Activated naive CD4-positive, alpha-beta T cell treated with anti-CD3 and anti-CD28 coated beads, Interleukin-2, amount 50 U/mL, for 72 hours (primary cell): ENCODE results near the gene ACO1. TPM values are rescaled to one million over a fixed set of nuclear protein-coding genes. Genes with fewer than 3 reads are reported as not detected.

Experiments used
- ATAC-seq, 2 donors: fragments of 150-1000 bp; cut with Tn5 transposase; 2 replicates each; pipeline ENCODE4 v1.10.0; 2021; ENCODE audit warnings: mild to moderate bottlenecking in 2 of 2, moderate library complexity in 2 of 2
- DNase-seq, 2 donors: peaks; one replicate each; pipeline ENCODE4 v3.0.0; 2021 to 2022; ENCODE audit warnings: low spot score in 2 of 2
- H3K27ac Mint-ChIP-seq, 2 donors: one replicate each; pipeline ENCODE4 v1.8.0; 2022; ENCODE audit warnings: mild to moderate bottlenecking in 2 of 2, mixed read lengths in 2 of 2
- H3K36me3 Mint-ChIP-seq, 2 donors: one replicate each; pipeline ENCODE4 v1.8.0; 2022; ENCODE audit warnings: mixed read lengths in 2 of 2
- H3K9me3 Mint-ChIP-seq, 2 donors: one replicate each; pipeline ENCODE4 v1.8.0; 2022; ENCODE audit warnings: mixed read lengths in 2 of 2
- total RNA-seq, 2 donors: library from RNA; stranded (reverse); gene quantifications; one replicate each; pipeline ENCODE4 v1.2.3, GENCODE V29; 2022

Gene ACO1
- total RNA-seq, 2 donors from 2014 or later: 9.9 to 16.7 TPM

DNA sequence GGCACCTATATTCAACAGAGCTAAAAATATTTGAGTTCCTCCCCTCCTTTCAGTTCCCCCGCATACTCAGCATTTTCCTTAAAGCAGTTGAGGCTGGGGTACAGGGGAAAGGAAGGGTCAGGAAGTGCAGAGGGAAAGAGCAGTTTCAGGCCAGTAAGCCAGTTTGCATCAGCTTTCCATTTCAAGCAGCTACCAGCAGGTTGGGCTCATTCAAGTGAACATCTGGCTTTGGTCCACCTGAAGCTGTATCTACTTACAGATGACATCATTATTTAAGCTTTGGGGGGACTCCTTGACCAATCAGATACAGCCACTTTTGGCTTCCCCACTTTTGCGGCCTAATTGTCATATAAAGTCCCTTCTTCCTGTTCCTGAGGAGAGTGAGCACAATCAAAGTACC, 8.2 kb upstream of the ACO1 start:
- no peak overlapping the region for H3K27ac Mint-ChIP-seq
- H3K36me3 Mint-ChIP-seq: no peaks in the 10 kb centered on the region
- H3K9me3 Mint-ChIP-seq: no peaks in the 10 kb centered on the region
- DNase-seq (no peak), ATAC-seq (no peak)

DNA sequence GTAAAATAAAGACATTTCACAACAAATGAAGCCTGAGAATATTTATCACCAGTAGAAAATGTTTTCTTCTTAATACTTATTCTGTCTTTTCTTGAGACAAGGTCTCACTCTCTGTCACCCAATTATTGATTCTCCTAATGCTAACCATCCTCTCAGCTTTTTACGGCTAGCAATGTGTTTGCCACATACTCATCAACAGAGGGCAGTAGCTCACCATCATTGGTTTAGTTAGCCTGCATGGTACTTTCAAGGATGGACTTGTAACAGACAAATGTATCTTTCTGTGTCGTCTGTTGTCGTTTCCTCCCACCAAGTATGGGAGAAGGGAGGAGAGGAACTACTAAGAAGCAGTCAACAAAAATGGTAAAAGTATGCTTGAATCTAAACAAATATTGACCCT, 5.9 kb upstream of the ACO1 start:
- ATAC-seq (peak; percentile 77 to 83), DNase-seq (peak in 1 of 2 donors; percentile 39)

DNA sequence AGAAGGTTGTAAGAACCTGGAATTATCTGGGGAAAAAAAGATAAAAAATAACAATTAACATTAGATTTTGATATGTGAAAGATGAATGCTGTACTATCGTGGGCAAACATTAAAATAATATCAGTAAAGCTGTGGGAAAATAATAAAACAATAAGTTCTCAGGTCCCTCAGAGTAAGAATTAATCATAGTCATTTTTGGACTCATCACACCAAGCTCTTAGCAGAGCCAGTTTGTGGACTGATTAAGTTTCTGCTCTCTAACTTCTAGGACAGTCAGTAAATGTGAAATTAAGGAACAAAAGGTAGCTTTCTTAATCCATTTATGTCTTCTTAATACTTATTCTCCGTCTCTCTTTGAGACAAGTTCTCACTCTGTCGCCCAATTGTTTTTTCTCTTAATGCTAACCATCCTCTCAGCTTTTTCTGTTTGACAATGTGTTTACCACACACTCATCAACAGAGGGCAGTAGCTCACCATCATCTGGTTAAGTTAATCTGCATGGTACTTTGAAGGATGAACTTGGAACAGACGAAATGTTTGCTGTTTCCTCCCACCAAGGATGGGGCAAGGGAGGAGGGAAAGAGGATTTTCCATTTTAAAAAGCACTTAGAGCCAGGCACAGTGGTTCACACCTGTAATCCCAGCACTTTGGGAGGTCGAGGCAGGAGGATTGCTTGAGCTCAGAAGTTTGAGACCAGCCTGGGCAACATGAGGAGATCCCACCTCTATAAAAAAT, 5.3 kb upstream of the ACO1 start:
- ATAC-seq: peak; percentile 77 to 84
- no peaks in the 10 kb centered on the region for H3K9me3 Mint-ChIP-seq
- no peaks in the 10 kb centered on the region for H3K36me3 Mint-ChIP-seq
- peak in 1 of 2 donors; percentile 48 for DNase-seq
- H3K27ac Mint-ChIP-seq: no peak overlapping the region

More for the DNA sequence above, 5.9 kb upstream of the ACO1 start:
- H3K27ac Mint-ChIP-seq: no peak overlapping the region
- no peaks in the 10 kb centered on the region for H3K36me3 Mint-ChIP-seq
- H3K9me3 Mint-ChIP-seq: no peaks in the 10 kb centered on the region

DNA sequence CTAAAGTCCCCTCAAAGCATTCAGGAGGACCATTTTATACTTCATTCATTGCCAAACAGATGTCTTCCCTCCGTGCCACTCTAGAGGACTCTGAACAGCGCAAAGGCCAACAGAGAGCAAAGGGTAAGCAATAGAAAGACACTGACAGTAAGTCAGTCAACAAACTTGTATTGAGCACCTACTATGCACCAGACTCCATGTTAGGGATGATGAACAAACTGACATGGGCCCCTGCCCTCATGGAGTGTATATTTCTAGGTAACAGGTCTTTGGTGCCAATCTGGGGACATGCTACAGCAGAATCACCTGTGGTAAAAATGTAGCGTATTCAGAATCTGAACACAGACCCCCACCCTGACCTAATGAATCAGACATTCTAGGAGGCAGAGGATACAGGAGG, 3.5 kb upstream of the ACO1 start:
- no peak overlapping the region for H3K27ac Mint-ChIP-seq
- DNase-seq (no peak), ATAC-seq (no peak)
- H3K9me3 Mint-ChIP-seq: no peaks in the 10 kb centered on the region
- H3K36me3 Mint-ChIP-seq: no peaks in the 10 kb centered on the region

DNA sequence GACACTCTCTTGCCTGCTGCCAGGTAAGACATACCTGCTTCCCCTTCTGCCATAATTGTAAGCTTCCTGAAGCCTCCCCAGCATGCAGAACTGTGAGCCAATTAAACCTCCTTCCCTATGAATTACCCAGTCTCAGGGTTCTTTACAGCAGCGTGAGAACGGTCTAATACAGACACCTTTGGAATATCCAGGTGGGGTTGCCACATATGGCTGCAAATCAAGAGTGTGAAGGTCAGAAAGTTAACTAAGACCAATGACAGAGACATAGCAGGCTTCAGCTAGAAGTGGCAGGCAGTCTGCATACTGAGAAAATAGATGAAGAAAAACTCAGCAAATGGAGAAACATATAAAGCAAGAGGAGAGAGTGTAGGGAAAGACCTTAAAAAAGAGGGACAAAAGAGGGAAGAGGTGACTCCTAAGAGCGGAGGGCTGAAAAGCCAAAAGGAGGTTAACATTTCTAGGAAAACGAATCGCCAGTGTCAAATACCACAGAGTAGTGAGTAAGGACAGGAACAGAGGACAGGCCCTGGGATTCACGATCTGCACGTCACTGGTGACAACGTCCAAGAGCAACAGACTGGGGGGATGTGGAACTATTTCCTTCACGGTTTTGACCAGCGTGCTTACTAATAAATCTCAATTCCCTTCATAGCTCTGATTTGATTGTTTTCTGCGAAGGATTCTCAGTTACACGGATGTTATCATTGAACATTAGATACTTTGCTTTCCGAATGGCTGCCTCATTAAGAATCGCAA, 1.7 kb upstream of the ACO1 start:
- ATAC-seq (no peak), DNase-seq (no peak)
- H3K27ac Mint-ChIP-seq: no peak overlapping the region

DNA sequence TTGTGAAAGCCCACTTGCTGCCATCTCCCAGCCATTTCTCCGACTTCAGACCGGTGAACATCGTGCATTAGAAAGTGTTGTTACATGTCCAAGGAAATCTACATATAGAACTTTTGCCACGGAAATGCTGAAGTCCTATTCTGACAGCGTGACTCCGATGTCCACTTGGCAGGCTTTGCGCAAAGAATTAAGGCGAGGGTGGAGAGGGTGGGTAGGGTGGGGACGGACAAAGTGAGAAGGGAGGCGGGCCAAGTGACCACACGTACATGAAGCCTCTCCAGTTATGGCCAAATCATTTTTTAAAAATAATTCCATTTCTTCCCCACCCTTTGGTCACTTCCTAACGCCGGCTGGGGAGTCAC, 460 bp upstream of the ACO1 start:
- Mint-ChIP-seq H3K9me3 (no peaks in the 10 kb centered on the region), H3K27ac (no peak overlapping the region), H3K36me3 (no peaks in the 10 kb centered on the region)
- DNase-seq (no peak), ATAC-seq (no peak)

More for the DNA sequence above, 1.7 kb upstream of the ACO1 start:
- no peaks in the 10 kb centered on the region for H3K9me3 Mint-ChIP-seq
- H3K36me3 Mint-ChIP-seq: no peaks in the 10 kb centered on the region

DNA sequence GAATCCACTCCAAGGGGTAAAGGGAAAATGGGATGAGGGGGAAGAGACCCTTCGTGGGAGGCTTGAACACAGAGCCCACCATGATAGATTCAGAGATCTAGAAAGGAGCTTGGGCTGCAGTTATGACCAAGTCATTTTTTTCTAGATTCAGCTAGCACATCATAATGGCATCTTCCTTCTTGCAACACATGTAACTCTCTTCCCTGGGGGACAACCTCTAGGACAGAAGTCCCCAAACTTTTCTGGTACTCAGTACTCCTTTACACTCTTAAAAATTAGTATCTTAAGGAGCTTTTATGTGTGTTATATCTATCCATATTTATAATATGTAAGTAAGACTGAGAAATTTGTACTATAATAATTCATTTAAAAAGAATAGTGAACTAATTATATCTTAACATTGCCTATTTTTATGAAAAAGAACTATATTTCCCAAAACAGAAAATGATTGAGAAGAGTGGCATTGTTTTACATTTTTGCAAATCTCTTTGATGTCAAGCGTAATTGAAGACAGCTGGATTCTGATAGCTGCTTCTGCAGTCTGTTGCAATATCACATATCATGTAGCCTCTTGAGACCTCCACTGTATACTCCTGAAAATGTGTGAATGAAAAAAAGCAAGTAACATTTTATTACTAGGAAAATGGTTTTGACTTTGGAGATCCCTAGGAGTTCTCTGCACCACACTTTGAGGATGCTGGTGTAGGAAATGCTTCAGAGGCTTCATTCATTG, 875 bp downstream of the ACO1 start:
- DNase-seq (no peak), ATAC-seq (no peak)
- Mint-ChIP-seq H3K9me3 (no peaks in the 10 kb centered on the region), H3K36me3 (no peaks in the 10 kb centered on the region), H3K27ac (peak overlapping the region in 1 of 2 donors; percentile 57)

DNA sequence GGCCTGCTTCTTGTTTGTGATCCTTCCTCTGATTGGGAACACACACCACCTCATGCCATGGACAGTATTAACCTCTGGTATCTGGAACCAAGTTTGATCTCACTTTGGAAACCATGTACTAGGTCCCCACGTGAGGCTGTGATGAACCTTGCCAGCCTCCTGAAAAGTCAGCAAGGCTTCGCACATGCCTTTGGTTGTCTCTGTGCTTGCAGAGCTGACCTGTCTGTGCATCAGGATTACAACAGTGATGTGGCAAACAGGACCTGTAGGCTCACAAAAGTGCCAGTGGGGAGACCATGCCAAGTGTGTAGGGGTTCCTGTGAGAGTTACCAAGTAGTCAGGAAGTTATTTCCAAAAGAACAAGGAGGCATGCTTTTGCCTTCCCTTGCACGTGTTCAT, 1.4 kb downstream of the ACO1 start:
- Mint-ChIP-seq H3K27ac (no peak overlapping the region), H3K36me3 (no peaks in the 10 kb centered on the region), H3K9me3 (no peaks in the 10 kb centered on the region)
- ATAC-seq (no peak), DNase-seq (no peak)

DNA sequence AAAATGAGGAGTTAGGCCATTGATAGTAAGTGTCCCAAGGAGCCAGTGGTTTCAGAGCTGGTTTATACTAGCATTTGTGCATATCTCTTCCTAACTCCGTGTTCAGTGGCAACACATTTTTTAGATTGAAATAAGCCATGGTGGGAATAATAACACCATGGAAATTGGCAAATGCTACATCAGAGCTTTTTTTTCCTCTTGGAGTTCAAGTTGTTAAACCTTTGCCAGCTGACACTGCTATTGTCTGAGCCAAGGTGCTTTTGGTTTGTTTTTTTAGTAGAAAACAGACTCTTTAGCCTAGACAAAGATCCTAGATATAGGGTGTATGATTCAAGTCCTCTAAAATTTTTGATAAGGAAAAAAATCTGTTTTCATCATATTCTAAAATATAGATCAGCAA, 2.8 kb downstream of the ACO1 start:
- Mint-ChIP-seq H3K36me3 (no peaks in the 10 kb centered on the region), H3K27ac (no peak overlapping the region), H3K9me3 (no peaks in the 10 kb centered on the region)
- ATAC-seq (no peak), DNase-seq (no peak)

DNA sequence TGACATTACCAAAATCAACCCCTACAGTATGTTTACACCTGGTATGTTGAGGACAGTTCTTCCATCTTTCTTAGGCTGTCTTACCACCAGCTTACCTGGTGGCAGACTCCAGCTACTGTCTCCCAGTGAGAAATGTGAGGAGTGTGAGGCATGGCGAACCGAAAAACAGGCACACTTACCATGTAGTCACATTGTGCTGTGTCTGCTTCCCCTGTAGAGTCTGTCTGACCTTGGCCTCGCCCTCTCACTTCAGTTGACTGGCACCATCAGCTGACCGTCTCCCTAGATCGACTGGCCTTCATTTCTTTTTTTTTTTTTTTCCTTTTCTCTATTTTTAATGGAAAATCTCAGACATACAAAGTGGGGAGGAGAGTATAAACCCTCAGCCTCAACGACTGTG, 4.9 kb downstream of the ACO1 start:
- Mint-ChIP-seq H3K9me3 (no peaks in the 10 kb centered on the region), H3K27ac (no peak overlapping the region), H3K36me3 (peaks cover 0 to 4% of the 10 kb centered on the region in 2 donors)
- no peak for ATAC-seq
- DNase-seq: no peak

DNA sequence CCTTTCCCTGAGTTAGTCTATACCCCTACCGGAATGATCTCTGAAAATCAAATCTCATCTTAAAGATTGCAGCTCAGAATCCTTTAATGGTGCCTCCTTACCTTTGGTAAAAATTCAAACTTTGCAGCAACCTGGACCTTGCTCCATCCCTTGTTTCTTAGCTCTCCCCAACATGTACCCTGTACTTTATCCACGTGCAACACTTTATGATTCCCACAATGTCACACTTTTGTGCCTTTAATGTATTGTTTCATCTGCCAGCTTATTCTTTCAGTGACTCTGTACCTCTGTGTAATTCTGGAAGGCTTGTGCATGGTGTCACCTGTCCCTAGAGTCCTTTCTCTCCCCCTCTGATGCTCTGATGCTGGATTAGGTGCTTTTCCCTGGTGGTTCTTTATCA, 9.5 kb downstream of the ACO1 start:
- Mint-ChIP-seq H3K9me3 (no peaks in the 10 kb centered on the region), H3K36me3 (peaks cover 0 to 4% of the 10 kb centered on the region in 2 donors), H3K27ac (no peak overlapping the region)
- ATAC-seq (no peak), DNase-seq (no peak)

DNA sequence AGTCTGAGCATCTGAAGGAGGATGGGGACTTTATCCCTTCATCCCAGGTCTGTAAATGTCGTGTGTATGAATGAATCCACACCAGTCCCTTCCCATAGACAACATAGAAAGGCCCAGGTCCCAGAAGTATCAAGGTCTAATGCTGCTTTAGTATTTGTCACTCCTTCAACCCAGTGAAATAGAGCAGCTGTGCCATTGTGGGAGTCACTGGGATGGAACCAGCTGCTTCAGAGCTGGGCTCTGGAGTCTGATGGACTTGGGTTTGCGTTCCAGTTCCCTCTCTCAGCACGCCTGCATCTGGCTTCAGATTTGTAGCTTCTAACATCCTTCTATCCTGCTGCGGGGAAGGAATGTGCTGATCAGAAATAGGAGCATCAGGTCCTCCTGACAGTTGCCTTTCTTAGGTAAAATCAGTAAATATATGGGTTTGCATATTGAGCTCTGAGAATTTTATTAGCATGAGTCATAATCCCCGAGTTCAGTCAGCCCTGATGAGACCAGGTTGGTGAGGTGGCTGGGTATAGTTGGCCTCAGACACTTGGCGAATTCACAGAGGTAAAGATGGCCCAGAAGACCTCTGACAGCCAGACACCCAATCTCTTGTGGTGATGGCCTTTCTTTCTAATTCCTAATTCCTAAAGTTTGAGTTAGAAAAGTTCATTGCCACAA, 10.1 kb downstream of the ACO1 start:
- no peaks in the 10 kb centered on the region for H3K9me3 Mint-ChIP-seq
- no peak overlapping the region for H3K27ac Mint-ChIP-seq
- no peak for ATAC-seq
- peaks cover 0 to 4% of the 10 kb centered on the region in 2 donors for H3K36me3 Mint-ChIP-seq
- no peak for DNase-seq

DNA sequence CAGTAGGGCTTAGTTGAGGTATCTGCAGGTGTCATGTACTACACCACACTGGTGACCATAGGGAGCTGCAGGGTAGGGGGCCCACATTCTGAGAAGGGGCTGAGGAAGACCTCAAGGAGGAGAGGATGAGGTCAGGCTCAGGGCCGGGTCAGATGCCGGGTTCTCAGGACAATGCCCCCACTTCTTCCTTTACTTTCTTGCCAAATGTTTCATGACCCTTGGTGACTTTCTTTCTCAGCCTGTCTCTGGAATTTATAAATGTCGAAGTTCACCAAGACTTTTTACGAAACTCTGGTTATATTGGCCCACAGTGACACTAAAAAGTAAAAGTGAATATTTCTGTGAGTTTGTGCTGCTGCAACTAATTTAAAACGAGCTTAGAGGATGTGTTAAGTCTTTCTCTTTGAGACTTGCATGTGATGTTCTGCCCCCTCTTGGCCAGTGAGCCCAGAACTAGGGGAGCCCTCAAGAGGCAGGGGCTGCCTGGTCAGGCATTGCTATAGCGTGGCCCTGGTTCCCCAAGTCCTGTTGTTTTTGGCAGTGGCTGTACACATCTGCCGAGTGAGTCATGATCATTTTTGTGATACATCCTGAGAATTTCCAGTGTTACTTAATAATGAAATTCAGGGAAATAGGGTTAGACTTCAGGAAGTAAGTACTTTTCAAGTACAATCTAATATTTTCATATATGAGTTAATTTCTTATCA, 11.2 kb downstream of the ACO1 start:
- ATAC-seq: no peak
- DNase-seq: no peak
- Mint-ChIP-seq H3K9me3 (no peaks in the 10 kb centered on the region), H3K27ac (no peak overlapping the region), H3K36me3 (peaks cover 0 to 4% of the 10 kb centered on the region in 2 donors)

DNA sequence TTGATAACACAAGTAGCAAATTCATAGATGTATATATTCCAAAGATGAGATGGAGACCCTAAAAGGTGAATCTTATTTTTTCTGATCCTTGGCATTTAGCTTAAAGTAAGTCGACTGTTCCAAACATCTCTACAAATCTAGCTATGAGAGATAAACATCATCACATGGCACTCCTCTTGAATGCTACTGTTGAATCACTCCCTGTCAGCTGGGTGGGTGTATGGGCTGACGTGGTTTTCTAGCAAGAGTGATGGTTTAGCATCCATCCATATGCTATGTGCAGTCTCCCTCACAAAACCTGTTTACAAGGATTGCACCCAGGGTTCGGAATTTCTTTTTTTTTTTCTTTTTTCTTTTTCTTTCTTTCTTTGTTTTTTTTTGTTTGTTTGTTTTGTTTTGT, 13.8 kb downstream of the ACO1 start:
- ATAC-seq (no peak), DNase-seq (no peak)
- Mint-ChIP-seq H3K9me3 (no peaks in the 10 kb centered on the region), H3K36me3 (peaks cover 0 to 4% of the 10 kb centered on the region in 2 donors), H3K27ac (no peak overlapping the region)

DNA sequence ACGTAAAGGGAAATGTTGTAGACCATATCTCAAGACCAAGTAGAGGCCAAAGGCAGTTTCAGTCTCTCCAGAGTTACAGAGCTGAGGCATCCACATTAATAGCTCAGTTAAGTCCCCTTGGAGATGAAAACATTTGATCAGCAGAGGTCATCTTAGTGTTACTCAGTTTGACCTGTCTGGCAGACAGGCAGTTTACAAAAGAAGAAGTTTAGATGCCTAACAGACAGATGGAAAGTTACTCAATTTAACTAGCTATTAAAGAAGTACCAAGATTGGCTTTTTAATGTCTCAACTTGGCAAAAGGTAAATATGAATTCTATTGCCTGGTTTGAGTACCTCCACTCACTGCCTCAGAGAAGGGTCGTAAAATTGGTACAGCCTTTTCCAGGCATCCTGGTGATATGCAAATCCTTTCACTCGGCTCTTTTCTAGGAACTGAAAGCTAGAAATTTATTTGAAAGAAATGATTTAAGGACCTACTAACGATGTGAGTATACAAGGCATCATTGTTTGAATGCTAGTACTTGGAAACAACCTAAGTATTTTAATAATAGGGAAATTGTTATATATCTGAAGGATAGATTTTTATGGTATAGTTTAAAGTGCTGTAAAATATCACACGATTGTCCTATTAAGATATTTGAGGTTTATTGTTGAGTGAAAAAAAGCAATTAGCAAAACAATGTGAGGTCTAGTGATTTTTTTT, 14.8 kb downstream of the ACO1 start:
- ATAC-seq (no peak), DNase-seq (no peak)
- Mint-ChIP-seq H3K36me3 (peaks cover 0 to 5% of the 10 kb centered on the region in 2 donors), H3K9me3 (peaks cover 0 to 5% of the 10 kb centered on the region in 2 donors), H3K27ac (no peak overlapping the region)

DNA sequence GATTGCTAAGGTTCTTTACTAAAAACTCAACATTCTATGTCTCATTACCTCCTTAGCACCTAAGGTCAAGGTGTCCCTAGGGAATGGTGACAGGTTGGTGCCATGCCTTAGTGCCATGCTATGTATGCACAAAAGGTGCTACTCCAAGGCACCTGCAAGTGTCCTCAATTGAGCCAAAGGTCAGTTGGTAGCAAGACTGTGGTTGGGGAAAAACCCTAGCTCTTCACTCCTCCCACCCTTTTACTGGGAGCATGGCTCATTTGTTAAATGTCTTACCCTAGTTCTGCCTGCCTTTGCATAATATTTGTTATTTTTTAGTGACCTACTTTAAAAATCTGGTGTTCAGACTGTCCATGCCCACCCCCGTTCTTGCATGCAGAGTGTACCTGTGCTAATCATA, 17.0 kb downstream of the ACO1 start:
- peaks cover 0 to 6% of the 10 kb centered on the region in 2 donors for H3K9me3 Mint-ChIP-seq
- H3K27ac Mint-ChIP-seq: no peak overlapping the region
- ATAC-seq: no peak
- no peak for DNase-seq
- peaks cover 0 to 15% of the 10 kb centered on the region in 2 donors for H3K36me3 Mint-ChIP-seq
